ENCODE measurements around the gene CENPH. TPM values are rescaled to one million over a fixed set of nuclear protein-coding genes. Genes with fewer than 3 reads are reported as not detected.
A peak's percentile ranks its signal among the peaks of the same experiment; 100 is the strongest.
"Not testable (repeated sequence)": the region's sequence is repeated elsewhere in the genome, so short reads cannot be mapped to it uniquely, and the experiment has no call there.

Gene CENPH, protein sequence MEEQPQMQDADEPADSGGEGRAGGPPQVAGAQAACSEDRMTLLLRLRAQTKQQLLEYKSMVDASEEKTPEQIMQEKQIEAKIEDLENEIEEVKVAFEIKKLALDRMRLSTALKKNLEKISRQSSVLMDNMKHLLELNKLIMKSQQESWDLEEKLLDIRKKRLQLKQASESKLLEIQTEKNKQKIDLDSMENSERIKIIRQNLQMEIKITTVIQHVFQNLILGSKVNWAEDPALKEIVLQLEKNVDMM
- 1 to 10 TPM; 2.7 to 4.3 (median 3.8) TPM for total RNA-seq
- polyA plus RNA-seq, result 3.1 TPM
- long read RNA-seq, donor 1, transcript CENPH-201 (9 exons, 1,389 nt), result major isoform, 5 of 7 reads
- long read RNA-seq, donor 1, partial matches to known transcripts, result 1 of 7 reads
- long read RNA-seq, donor 1, other reads (novel, unspliced or antisense), result 1 of 7 reads
- long read RNA-seq, donor 2, partial matches to known transcripts, result 0 of 2 reads
- long read RNA-seq, donor 2, other reads (novel, unspliced or antisense), result 0 of 2 reads
- long read RNA-seq, donor 3, transcript CENPH-201 (9 exons, 1,389 nt), result major isoform, 16 of 16 reads
- long read RNA-seq, donor 3, partial matches to known transcripts, result 0 of 16 reads
- long read RNA-seq, donor 3, other reads (novel, unspliced or antisense), result 0 of 16 reads
- long read RNA-seq, donor 4, partial matches to known transcripts, result 0 of 2 reads
- long read RNA-seq, donor 4, other reads (novel, unspliced or antisense), result 1 of 2 reads

DNA sequence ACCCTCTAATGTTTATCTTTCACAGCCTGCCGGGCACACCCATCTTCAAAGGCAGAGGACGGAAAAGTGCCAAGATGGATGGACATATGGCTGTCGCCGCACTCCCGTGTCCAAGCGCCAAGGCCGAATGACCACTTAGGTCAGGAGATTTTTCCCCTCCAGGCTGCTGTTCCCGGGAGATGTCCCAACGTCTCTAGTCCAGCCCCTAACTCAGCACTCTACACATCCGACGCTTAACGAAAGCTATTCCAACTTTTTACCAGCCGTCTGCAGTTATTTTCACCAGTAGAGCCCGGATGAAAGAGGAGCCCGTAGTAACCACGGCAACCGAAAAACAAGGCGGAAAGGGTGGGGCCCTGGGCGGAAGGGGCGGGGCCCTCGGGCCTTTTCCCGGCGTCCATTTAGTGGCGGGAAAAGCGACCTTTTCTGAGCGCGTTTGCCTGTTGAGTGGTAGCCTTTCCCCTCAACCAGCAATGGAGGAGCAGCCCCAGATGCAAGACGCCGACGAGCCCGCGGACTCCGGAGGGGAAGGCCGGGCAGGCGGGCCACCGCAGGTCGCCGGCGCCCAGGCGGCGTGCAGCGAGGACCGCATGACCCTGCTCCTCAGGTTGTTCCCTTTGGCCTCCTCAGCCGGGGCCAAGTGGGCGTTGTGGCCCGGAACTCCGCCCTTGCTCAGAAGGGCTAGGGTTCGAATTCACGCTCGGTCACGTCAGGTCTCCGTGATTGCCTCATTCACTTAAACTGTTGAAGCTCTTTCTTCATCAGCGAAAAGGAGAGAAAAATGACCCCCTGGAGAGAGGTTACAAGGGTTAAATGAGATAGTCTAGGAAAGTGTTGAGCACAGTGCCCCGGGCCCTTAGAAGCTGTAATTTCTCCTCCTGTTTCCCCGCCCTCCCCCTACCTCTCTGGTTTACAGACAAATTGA is at the start of gene CENPH:
CENPH (plus strand) TSS at position 422 of the 925 bp plus-strand sequence; CDS start at position 474, 52 bp downstream.
- Histone ChIP-seq H3K4me1 (ENCODE audit: control insufficient read depth, insufficient read depth, low read length) (no peaks in the 10 kb centered on the region), H3K9me3 (ENCODE audit: control insufficient read depth, low read length) (no peaks in the 10 kb centered on the region), H3K27me3 (ENCODE audit: control insufficient read depth, insufficient read depth) (no peaks in the 10 kb centered on the region), H3K27ac (ENCODE audit: low read length) (peak within 1 kb of the TSS; percentile 70), H3K4me3 (ENCODE audit: low read length) (peak within 1 kb of the TSS; percentile 83)
- intact Hi-C loops (cut with DNase I), result no loop called here
- WGBS, result under 1% methylated on average over 55 of the region's 55 CpGs
- DNase-seq (peak; percentile 89 to 96 (median 96)), ATAC-seq (peak; percentile 99)

DNA sequence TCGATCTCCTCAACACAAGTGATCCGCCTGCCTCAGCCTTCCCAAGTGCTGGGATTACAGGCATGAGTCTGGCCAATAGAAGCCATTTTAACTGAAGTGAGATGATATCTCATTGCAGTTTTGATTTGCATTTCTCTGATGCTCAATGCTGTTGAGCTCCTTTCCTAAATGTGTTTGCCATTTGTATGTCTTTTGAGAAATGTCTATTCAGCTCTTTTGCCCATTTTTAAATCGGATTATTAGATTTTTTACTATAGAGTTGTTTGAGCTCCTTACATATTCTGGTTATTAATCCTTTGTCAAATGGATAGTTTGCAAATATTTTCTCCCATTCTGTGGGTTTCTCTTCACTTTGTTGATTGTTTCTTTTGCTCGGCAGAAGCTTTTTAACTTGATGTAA is 49.1 kb upstream of the CENPH start:
- H3K27me3 ChIP-seq (ENCODE audit: control insufficient read depth, insufficient read depth); H3K9me3 ChIP-seq (ENCODE audit: control insufficient read depth, low read length); H3K4me3 ChIP-seq (ENCODE audit: low read length); ATAC-seq; intact Hi-C loops (cut with DNase I); H3K27ac ChIP-seq (ENCODE audit: low read length); DNase-seq; H3K4me1 ChIP-seq (ENCODE audit: control insufficient read depth, insufficient read depth, low read length): not testable (repeated sequence)
- WGBS, result 94% methylated on average over 4 of the region's 4 CpGs

DNA sequence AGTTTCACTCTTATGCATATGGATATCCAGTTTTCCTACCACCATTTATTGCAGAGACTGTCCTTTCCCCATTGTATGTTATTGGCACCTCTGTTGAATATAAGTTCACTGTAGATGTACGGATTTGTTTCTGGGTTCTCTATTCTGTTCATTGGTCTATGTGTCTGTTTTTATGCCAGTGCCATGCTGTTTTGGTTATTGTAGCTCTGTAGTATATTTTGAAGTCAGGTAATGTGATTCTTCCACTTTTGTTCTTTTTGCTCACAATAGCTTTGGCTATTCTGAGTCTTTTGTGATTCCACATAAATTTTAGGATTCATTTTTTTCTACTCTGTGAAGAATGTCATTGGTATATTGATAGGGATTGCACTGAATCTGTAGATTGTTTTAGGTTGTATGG is 48.6 kb upstream of the CENPH start:
- no peaks in the 10 kb centered on the region for H3K27me3 ChIP-seq (ENCODE audit: control insufficient read depth, insufficient read depth)
- no peak overlapping the region for H3K27ac ChIP-seq (ENCODE audit: low read length)
- no peaks in the 10 kb centered on the region for H3K9me3 ChIP-seq (ENCODE audit: control insufficient read depth, low read length)
- DNase-seq (no peak), ATAC-seq (no peak)
- no peaks in the 10 kb centered on the region for H3K4me1 ChIP-seq (ENCODE audit: control insufficient read depth, insufficient read depth, low read length)
- no peak overlapping the region for H3K4me3 ChIP-seq (ENCODE audit: low read length)
- intact Hi-C loops (cut with DNase I), result no loop called here
- 87% methylated on average over 1 of the region's 1 CpG for WGBS

DNA sequence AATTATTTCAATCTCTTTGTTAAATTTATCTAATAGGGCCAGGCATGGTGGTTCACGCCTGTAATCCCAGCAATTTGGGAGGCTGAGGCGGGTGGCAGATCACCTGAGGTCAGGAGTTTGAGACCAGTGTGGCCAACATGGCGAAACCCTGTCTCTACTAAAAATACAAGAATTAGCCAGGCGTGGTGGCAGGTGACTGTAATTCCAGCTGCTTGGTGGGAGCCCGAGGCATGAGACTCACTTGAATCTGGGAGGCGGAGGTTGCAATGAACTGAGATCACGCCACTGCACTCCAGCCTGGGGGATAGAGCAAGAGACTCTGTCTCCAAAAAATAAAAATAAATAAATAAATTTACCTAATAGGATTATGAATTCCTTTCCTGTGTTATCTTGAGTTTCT is 40.8 kb upstream of the CENPH start:
- H3K4me1 ChIP-seq (ENCODE audit: control insufficient read depth, insufficient read depth, low read length); H3K4me3 ChIP-seq (ENCODE audit: low read length); ATAC-seq; intact Hi-C loops (cut with DNase I); H3K27me3 ChIP-seq (ENCODE audit: control insufficient read depth, insufficient read depth); H3K27ac ChIP-seq (ENCODE audit: low read length); H3K9me3 ChIP-seq (ENCODE audit: control insufficient read depth, low read length): not testable (repeated sequence)
- peak in 1 of 3 donors; percentile 10 for DNase-seq
- WGBS, result 94% methylated on average over 7 of the region's 7 CpGs

DNA sequence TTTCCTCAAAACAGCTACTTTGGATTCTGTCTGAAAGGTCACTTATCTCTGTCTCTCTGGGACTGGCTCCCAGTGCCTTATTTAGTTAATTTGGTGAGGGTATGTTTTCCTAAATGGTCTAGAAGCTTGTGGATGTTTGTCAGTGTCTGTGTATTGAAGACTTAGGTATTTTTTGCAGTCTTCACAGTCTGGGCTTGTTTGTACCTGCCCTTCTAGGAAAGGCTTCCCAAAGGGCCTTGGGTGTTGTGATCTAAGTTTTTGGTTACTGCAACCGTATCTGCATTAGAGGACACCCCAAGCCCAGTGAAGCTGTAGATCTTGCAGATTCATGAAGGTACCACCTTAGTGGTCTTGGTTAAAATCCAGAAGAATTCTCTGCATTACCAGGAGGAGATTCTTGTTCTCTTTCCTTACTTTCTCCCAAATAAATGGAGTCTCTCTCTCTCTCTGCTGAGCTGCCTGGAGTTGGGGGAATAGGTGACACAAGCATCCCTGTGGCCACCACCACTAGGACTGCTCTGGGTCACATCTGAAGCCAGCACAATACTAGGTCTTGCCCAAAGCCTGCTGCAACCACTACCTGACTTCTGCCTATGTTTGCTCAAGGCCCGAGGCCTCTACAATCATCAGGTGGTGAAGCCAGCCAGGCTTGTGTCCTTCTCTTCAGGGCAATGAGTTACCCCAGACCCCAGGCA is 40.3 kb upstream of the CENPH start:
- Histone ChIP-seq H3K4me1 (ENCODE audit: control insufficient read depth, insufficient read depth, low read length) (no peaks in the 10 kb centered on the region), H3K4me3 (ENCODE audit: low read length) (no peak overlapping the region), H3K27ac (ENCODE audit: low read length) (no peak overlapping the region), H3K9me3 (ENCODE audit: control insufficient read depth, low read length) (no peaks in the 10 kb centered on the region), H3K27me3 (ENCODE audit: control insufficient read depth, insufficient read depth) (no peaks in the 10 kb centered on the region)
- 96% methylated on average over 2 of the region's 2 CpGs for WGBS
- intact Hi-C loops (cut with DNase I), result no loop called here
- DNase-seq, result no peak
- no peak for ATAC-seq

DNA sequence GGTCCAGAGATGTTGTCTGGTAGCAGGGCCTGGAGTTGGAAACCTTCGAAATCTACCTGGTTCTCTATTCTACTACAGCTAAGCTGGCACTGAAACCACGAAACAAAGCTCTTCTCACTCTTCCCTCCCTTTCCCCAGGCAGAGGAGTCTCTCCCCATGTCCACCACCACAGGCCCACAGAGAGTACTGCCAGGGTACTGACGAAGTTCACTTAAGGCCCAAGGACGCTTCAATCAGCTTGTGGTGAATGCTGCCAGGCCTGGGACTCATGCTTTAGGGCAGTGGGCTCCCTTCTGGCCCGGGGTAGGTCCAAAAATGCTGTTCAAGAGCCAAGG is 39.7 kb upstream of the CENPH start:
- Histone ChIP-seq H3K4me3 (ENCODE audit: low read length) (no peak overlapping the region), H3K4me1 (ENCODE audit: control insufficient read depth, insufficient read depth, low read length) (no peaks in the 10 kb centered on the region), H3K27me3 (ENCODE audit: control insufficient read depth, insufficient read depth) (no peaks in the 10 kb centered on the region), H3K9me3 (ENCODE audit: control insufficient read depth, low read length) (no peaks in the 10 kb centered on the region), H3K27ac (ENCODE audit: low read length) (no peak overlapping the region)
- ATAC-seq, result no peak
- WGBS, result 91% methylated on average over 5 of the region's 5 CpGs
- DNase-seq, result no peak
- intact Hi-C loops (cut with DNase I), result no loop called here

DNA sequence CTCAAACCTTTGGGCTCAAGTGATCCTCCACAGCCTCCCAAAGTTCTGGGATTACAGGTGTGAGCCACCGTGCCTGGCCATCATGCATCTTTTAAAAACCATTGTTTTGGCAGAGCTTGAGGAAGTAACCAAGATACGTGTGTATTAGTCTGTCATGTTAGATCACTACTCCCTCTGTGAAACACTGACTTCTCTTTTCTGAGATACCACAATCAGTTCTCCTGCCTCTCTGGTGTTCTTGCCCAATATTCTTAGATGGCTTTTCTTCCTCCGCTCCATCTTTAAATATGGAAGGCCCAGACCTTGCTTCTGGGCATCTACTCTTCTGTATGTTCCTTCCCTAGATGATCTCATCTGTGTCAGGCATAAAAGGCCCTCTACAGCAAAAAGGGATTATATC is 36.7 kb upstream of the CENPH start:
- intact Hi-C loops (cut with DNase I), result no loop called here
- no peaks in the 10 kb centered on the region for H3K4me1 ChIP-seq (ENCODE audit: control insufficient read depth, insufficient read depth, low read length)
- H3K4me3 ChIP-seq (ENCODE audit: low read length), result no peak overlapping the region
- DNase-seq, result no peak
- no peaks in the 10 kb centered on the region for H3K9me3 ChIP-seq (ENCODE audit: control insufficient read depth, low read length)
- no peaks in the 10 kb centered on the region for H3K27me3 ChIP-seq (ENCODE audit: control insufficient read depth, insufficient read depth)
- no peak for ATAC-seq
- no peak overlapping the region for H3K27ac ChIP-seq (ENCODE audit: low read length)
- WGBS, result 73% methylated on average over 3 of the region's 3 CpGs

DNA sequence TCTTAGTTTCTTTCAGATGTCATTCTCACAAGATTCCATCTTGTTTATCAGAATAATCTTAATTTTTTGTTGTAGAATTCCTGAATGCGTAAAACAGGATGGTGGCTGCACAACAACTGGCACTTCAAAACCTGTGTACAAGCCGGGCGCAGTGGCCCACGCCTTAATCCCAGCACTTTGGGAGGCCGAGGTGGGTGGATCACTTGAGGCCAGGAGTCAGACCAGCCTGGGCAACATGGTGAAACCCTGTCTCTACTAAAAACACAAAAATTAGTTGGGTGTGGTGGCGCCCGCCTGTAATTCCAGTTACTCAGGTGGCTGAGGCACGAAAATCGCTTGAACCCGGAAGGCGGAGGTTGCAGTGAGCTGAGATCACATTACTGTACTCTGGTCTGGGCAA is 32.9 kb upstream of the CENPH start:
- Histone ChIP-seq H3K4me1 (ENCODE audit: control insufficient read depth, insufficient read depth, low read length) (no peaks in the 10 kb centered on the region), H3K9me3 (ENCODE audit: control insufficient read depth, low read length) (no peaks in the 10 kb centered on the region), H3K4me3 (ENCODE audit: low read length) (no peak overlapping the region), H3K27me3 (ENCODE audit: control insufficient read depth, insufficient read depth) (no peaks in the 10 kb centered on the region), H3K27ac (ENCODE audit: low read length) (no peak overlapping the region)
- 97% methylated on average over 11 of the region's 11 CpGs for WGBS
- intact Hi-C loops (cut with DNase I), result no loop called here
- no peak for DNase-seq
- no peak for ATAC-seq

DNA sequence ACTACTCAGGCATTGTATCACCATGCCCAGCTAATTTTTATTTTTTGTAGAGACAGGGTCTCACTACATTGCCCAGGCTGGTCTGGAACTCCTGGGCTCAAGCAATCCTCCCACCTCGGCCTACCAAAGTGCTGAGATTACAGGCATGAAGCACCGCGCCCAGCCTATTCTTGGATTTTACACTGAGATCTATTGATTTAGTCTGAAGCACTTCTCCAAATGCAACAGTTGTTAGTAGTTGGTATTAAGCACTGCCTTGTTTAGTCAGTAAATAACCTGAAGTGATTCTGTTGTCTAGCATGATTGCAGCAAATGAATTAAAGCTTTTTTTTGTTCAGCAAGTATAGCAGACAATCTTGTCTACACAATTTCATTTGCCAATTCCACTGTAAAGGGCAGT is 31.3 kb upstream of the CENPH start:
- H3K4me1 ChIP-seq (ENCODE audit: control insufficient read depth, insufficient read depth, low read length), result no peaks in the 10 kb centered on the region
- no peaks in the 10 kb centered on the region for H3K27me3 ChIP-seq (ENCODE audit: control insufficient read depth, insufficient read depth)
- intact Hi-C loops (cut with DNase I), result no loop called here
- DNase-seq, result no peak
- no peak for ATAC-seq
- H3K9me3 ChIP-seq (ENCODE audit: control insufficient read depth, low read length), result no peaks in the 10 kb centered on the region
- H3K4me3 ChIP-seq (ENCODE audit: low read length), result no peak overlapping the region
- 98% methylated on average over 3 of the region's 3 CpGs for WGBS
- H3K27ac ChIP-seq (ENCODE audit: low read length), result no peak overlapping the region

DNA sequence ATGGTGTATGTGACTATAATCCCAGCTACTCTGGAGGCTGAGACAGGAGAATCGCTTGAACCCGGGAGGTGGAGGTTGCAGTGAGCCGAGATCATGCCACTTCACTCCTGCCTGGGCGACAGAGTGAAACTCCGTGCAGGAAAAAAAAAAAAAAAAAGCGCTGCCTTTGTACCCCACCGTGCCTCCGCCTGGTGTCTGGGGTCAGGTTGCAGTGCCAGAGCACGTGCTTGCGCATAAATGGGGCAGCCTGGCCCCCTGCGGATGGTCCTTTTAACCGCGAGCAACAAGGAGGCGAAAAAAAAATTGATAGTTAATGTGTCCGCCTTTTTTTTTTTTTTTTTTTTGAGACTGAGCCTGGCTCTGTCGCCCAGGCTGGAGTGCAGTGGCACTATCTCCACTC is 28.7 kb upstream of the CENPH start:
- WGBS, result 91% methylated on average over 16 of the region's 16 CpGs
- no peaks in the 10 kb centered on the region for H3K4me1 ChIP-seq (ENCODE audit: control insufficient read depth, insufficient read depth, low read length)
- no peak overlapping the region for H3K4me3 ChIP-seq (ENCODE audit: low read length)
- no peaks in the 10 kb centered on the region for H3K27me3 ChIP-seq (ENCODE audit: control insufficient read depth, insufficient read depth)
- ATAC-seq, result no peak
- no peak for DNase-seq
- H3K27ac ChIP-seq (ENCODE audit: low read length), result no peak overlapping the region
- intact Hi-C loops (cut with DNase I), result loop anchor here in 1 of 4 donors (10.0 kb wide), 1 partner anchor 64 kb away; no protein-coding TSS in a partner anchor
- H3K9me3 ChIP-seq (ENCODE audit: control insufficient read depth, low read length), result no peaks in the 10 kb centered on the region

Data from right cardiac atrium (tissue), 5 donors.